ENCODE results near the gene GSK3B. TPM values are rescaled to one million over a fixed set of nuclear protein-coding genes. Genes with fewer than 3 reads are reported as not detected.

The GSK3B gene
- polyA plus RNA-seq, 1 donor (not counting 4 experiments of a cell fraction or from before 2014, with no cell fraction given): 73.3 TPM

GRCh38 chr3:119858957-119859356 lies 235.3 kb downstream of the GSK3B start:
- FAIRE-seq (no peak), DNase-seq (ENCODE audit: low read depth, low spot score) (no peak)
- Histone ChIP-seq H3K9ac (ENCODE audit: control insufficient read depth, extremely low read depth, insufficient read depth, low read length) (no peak overlapping the region), H3K4me1 (ENCODE audit: control insufficient read depth, extremely low read depth, insufficient read depth, low read length) (no peaks in the 10 kb centered on the region), H3K36me3 (ENCODE audit: control insufficient read depth in 2 of 2, extremely low read depth in 1 of 2, insufficient read depth in 2 of 2, low read length in 2 of 2) (peaks cover 12 to 13% of the 10 kb centered on the region in 2 experiments), H3K4me2 (ENCODE audit: control insufficient read depth, extremely low read depth, insufficient read depth, low read depth, low read length) (no peak overlapping the region), H3K4me3 (ENCODE audit: control insufficient read depth in 2 of 3, extremely low read depth in 1 of 3, insufficient read depth in 2 of 3, low read depth in 1 of 3, low read length in 3 of 3) (no peak overlapping the region), H4K20me1 (ENCODE audit: control insufficient read depth, extremely low read depth, insufficient read depth, low read length) (no peaks in the 10 kb centered on the region), H3K27ac (ENCODE audit: control insufficient read depth, insufficient read depth, low read length) (no peak overlapping the region), H3K9me1 (ENCODE audit: control insufficient read depth, extremely low read depth, insufficient read depth, low read length) (no peaks in the 10 kb centered on the region), H3K79me2 (ENCODE audit: control insufficient read depth, insufficient read depth, low read length) (peaks cover 6% of the 10 kb centered on the region), H3K9me3 (ENCODE audit: control insufficient read depth, low read depth, low read length) (no peaks in the 10 kb centered on the region), H3K27me3 (ENCODE audit: control insufficient read depth, extremely low read depth, insufficient read depth, low read length) (no peaks in the 10 kb centered on the region), H2AFZ (ENCODE audit: control insufficient read depth, low read length) (no peak overlapping the region)
- no peak for TF ChIP-seq EZH2 (IDR thresholded peaks at IDR 0.05; ENCODE audit: low read length)
- no peak for TF ChIP-seq CTCF (optimal IDR thresholded peaks at IDR 0.05 in 1 of 3, IDR thresholded peaks at IDR 0.05 in 1 of 3, conservative IDR thresholded peaks at IDR 0.05 in 1 of 3; ENCODE audit: extremely low read depth in 1 of 3, insufficient read depth in 2 of 3, low read length in 3 of 3)
- dilution Hi-C loops (cut with MboI; ENCODE audit: extremely low pct_ligation_motif_present, low sequenced_read_pairs): no loop called here

- Histone ChIP-seq H3K27ac (ENCODE audit: control insufficient read depth, insufficient read depth, low read length) (no peak overlapping the region), H2AFZ (ENCODE audit: control insufficient read depth, low read length) (no peak overlapping the region), H3K4me2 (ENCODE audit: control insufficient read depth, extremely low read depth, insufficient read depth, low read depth, low read length) (no peak overlapping the region), H4K20me1 (ENCODE audit: control insufficient read depth, extremely low read depth, insufficient read depth, low read length) (no peaks in the 10 kb centered on the region), H3K9ac (ENCODE audit: control insufficient read depth, extremely low read depth, insufficient read depth, low read length) (no peak overlapping the region), H3K79me2 (ENCODE audit: control insufficient read depth, insufficient read depth, low read length) (peaks cover 4% of the 10 kb centered on the region), H3K36me3 (ENCODE audit: control insufficient read depth in 2 of 2, extremely low read depth in 1 of 2, insufficient read depth in 2 of 2, low read length in 2 of 2) (peaks cover 2 to 7% of the 10 kb centered on the region in 2 experiments), H3K9me1 (ENCODE audit: control insufficient read depth, extremely low read depth, insufficient read depth, low read length) (no peaks in the 10 kb centered on the region), H3K4me1 (ENCODE audit: control insufficient read depth, extremely low read depth, insufficient read depth, low read length) (no peaks in the 10 kb centered on the region), H3K4me3 (ENCODE audit: control insufficient read depth in 2 of 3, extremely low read depth in 1 of 3, insufficient read depth in 2 of 3, low read depth in 1 of 3, low read length in 3 of 3) (no peak overlapping the region), H3K9me3 (ENCODE audit: control insufficient read depth, low read depth, low read length) (no peaks in the 10 kb centered on the region), H3K27me3 (ENCODE audit: control insufficient read depth, extremely low read depth, insufficient read depth, low read length) (no peaks in the 10 kb centered on the region)
- dilution Hi-C loops (cut with MboI; ENCODE audit: extremely low pct_ligation_motif_present, low sequenced_read_pairs): no loop called here
- TF ChIP-seq CTCF (optimal IDR thresholded peaks at IDR 0.05 in 1 of 3, IDR thresholded peaks at IDR 0.05 in 1 of 3, conservative IDR thresholded peaks at IDR 0.05 in 1 of 3; ENCODE audit: extremely low read depth in 1 of 3, insufficient read depth in 2 of 3, low read length in 3 of 3) (no peak), EZH2 (IDR thresholded peaks at IDR 0.05; ENCODE audit: low read length) (no peak)
- no peak for FAIRE-seq
- no peak for DNase-seq (ENCODE audit: low read depth, low spot score)
Observed at GRCh38 chr3:119856695-119857094, 237.6 kb downstream of the GSK3B start.
